H1 (cell line): ENCODE measurements around the gene ANKRD36.
"Not testable (repeated sequence)": the region's sequence is repeated elsewhere in the genome, so short reads cannot be mapped to it uniquely, and the experiment has no call there.

Experiments used
- HDAC2 ChIP-seq, 2 experiments: fragments of 300-600 bp in 1 of 2; sonication (generic) in 1 of 2; IDR thresholded peaks; 2 replicates each; pipeline ENCODE4 v1.6.1; 2011 to 2012; ENCODE audit warnings: low read depth in 2 of 2, low read length in 2 of 2, mild to moderate bottlenecking in 2 of 2, moderate library complexity in 2 of 2, borderline replicate concordance in 1 of 2, inconsistent platforms in 1 of 2
- JUN ChIP-seq: IDR thresholded peaks from 2 replicates; pipeline ENCODE4 v1.6.1; 2011; ENCODE audit warnings: low read depth, mild to moderate bottlenecking, improper control_type of control experiment, low read length
- NANOG ChIP-seq: IDR thresholded peaks from 2 replicates; pipeline ENCODE4 v1.6.1; 2011; ENCODE audit warnings: low read length, low read depth, mild to moderate bottlenecking, inconsistent platforms; ENCODE audit not compliant: insufficient read depth, poor library complexity, severe bottlenecking
- NRF1 ChIP-seq: IDR thresholded peaks from 2 replicates; pipeline ENCODE4 v1.6.1; 2011; ENCODE audit warnings: mild to moderate bottlenecking, low read depth, low read length, improper control_type of control experiment
- POLR2A ChIP-seq, 2 experiments: IDR thresholded peaks; 1 replicate in 1 of 2; 2 replicates in 1 of 2; pipeline ENCODE4 v1.6.1; 2011; ENCODE audit warnings: low read depth in 2 of 2, low read length in 2 of 2, mild to moderate bottlenecking in 2 of 2; ENCODE audit errors: control extremely low read depth in 1 of 2
- POLR2AphosphoS5 ChIP-seq: IDR thresholded peaks from 2 replicates; pipeline ENCODE4 v1.6.1; 2011; ENCODE audit warnings: low read depth, low read length
- SP2 ChIP-seq: IDR thresholded peaks from 2 replicates; pipeline ENCODE4 v1.6.1; 2012; ENCODE audit warnings: mild to moderate bottlenecking, low read length, inconsistent platforms
- SRF ChIP-seq: IDR thresholded peaks from 2 replicates; pipeline ENCODE4 v1.6.1; 2011; ENCODE audit warnings: mild to moderate bottlenecking, low read depth, low read length, moderate library complexity
- SUZ12 ChIP-seq: fragments of 200-600 bp; sonication (generic); IDR thresholded peaks from 2 replicates; pipeline ENCODE4 v1.6.1; 2012; ENCODE audit warnings: mild to moderate bottlenecking, inconsistent platforms, low read length, moderate library complexity, mixed read lengths
- TCF12 ChIP-seq: IDR thresholded peaks from 2 replicates; pipeline ENCODE4 v1.6.1; 2011; ENCODE audit warnings: low read depth, mild to moderate bottlenecking, low read length
- TF ChIP-seq, protein P1 (sequence below), 3 experiments: IDR thresholded peaks; 1 replicate in 2 of 3; 2 replicates in 1 of 3; pipeline versions ENCODE4 v1.5.1 to v1.6.1; 2011; ENCODE audit warnings: low read length in 3 of 3, mild to moderate bottlenecking in 3 of 3, inconsistent platforms in 2 of 3, low read depth in 1 of 3, moderate library complexity in 1 of 3; ENCODE audit not compliant: insufficient read depth in 1 of 3; ENCODE audit errors: control extremely low read depth in 1 of 3

DNA sequence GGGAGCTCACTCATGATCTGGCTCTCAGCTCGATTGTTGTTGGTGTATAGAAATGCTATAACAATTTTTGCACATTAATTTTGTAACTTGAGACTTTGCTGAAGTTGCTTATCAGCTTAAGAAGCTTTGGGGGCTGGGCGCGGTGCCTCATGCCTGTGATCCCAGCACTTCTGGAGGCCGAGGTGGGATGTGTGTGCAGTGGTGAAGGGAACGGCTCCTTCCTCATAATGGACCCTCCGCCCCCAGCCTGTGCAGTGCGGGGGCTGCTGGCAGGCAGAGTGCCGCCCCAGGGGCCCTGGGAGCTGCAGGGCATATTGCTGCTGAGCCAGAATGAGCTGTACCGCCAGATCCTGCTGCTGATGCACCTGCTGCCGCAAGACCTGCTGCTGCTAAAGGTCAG is 32.1 kb upstream of the ANKRD36 start:
- TF ChIP-seq JUN; POLR2AphosphoS5; SUZ12; SRF; NANOG; NRF1; SP2; HDAC2 (IDR thresholded peaks at IDR 0.05; ENCODE audit: borderline replicate concordance in 1 of 2, low read depth in 2 of 2, low read length in 2 of 2); TCF12; POLR2A (IDR thresholded peaks at IDR 0.05; ENCODE audit: control extremely low read depth in 1 of 2, low read depth in 2 of 2, low read length in 2 of 2): not testable (repeated sequence)
- TF ChIP-seq, protein P1, sequence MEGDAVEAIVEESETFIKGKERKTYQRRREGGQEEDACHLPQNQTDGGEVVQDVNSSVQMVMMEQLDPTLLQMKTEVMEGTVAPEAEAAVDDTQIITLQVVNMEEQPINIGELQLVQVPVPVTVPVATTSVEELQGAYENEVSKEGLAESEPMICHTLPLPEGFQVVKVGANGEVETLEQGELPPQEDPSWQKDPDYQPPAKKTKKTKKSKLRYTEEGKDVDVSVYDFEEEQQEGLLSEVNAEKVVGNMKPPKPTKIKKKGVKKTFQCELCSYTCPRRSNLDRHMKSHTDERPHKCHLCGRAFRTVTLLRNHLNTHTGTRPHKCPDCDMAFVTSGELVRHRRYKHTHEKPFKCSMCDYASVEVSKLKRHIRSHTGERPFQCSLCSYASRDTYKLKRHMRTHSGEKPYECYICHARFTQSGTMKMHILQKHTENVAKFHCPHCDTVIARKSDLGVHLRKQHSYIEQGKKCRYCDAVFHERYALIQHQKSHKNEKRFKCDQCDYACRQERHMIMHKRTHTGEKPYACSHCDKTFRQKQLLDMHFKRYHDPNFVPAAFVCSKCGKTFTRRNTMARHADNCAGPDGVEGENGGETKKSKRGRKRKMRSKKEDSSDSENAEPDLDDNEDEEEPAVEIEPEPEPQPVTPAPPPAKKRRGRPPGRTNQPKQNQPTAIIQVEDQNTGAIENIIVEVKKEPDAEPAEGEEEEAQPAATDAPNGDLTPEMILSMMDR (IDR thresholded peaks at IDR 0.05; ENCODE audit: control extremely low read depth in 1 of 3, insufficient read depth in 1 of 3, low read depth in 1 of 3, low read length in 3 of 3), result not testable (repeated sequence)
